ENCODE data around the gene SPSB1. TPM values are rescaled to one million over a fixed set of nuclear protein-coding genes. Genes with fewer than 3 reads are reported as not detected.

Gene SPSB1
- total RNA-seq, 4 donors from 2014 or later: 69.3 to 168 (median 94.1) TPM

DNA sequence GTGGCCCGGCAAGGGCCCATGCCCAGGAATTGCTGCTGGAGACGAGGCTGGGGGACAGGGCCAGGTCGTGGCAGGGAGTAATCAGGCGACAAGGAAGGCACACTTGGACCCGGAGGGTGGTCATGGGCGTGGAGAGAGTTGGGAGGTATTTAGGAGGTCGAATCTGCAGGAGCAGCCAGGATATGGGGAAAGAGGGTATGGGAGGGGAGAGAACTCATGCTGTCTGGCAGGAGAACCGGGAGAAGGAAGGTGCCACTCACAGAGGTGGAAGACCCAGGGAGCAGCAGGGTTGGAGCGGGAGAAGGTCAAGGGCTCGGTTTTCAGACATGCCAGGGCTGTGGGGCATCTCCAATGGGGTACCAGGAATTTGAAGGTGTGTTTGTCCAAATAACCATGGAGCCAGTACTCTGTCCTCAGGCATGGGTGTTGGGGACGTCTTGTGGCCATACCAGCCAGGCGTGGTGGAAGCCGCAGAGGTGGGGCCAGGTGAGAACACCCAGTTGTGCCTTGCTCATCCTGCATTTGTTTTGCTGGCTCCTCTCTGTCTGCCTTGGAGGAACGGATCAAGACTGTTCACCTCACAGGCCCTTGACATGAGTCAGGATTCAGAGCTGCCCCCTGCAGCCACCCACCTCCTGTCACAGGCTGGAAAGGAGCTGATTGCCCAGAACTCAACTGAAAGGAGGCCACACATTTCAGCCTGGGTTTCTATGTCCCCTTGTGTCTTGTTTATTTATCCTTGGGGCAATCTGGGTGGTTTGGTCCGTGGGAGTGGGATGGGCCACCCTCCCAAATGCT lies 111.6 kb downstream of the SPSB1 start:
- no peaks in the 10 kb centered on the region for H3K36me3 ChIP-seq
- DNase-seq: no peak
- H3K9me3 ChIP-seq: no peaks in the 10 kb centered on the region
- no peaks in the 10 kb centered on the region for H3K27me3 ChIP-seq
- no peak overlapping the region for H3K4me3 ChIP-seq
- H3K27ac ChIP-seq: no peak overlapping the region
- peaks cover 0 to 24% (median 11%) of the 10 kb centered on the region in 4 donors for H3K4me1 ChIP-seq
- TF ChIP-seq, protein P1, sequence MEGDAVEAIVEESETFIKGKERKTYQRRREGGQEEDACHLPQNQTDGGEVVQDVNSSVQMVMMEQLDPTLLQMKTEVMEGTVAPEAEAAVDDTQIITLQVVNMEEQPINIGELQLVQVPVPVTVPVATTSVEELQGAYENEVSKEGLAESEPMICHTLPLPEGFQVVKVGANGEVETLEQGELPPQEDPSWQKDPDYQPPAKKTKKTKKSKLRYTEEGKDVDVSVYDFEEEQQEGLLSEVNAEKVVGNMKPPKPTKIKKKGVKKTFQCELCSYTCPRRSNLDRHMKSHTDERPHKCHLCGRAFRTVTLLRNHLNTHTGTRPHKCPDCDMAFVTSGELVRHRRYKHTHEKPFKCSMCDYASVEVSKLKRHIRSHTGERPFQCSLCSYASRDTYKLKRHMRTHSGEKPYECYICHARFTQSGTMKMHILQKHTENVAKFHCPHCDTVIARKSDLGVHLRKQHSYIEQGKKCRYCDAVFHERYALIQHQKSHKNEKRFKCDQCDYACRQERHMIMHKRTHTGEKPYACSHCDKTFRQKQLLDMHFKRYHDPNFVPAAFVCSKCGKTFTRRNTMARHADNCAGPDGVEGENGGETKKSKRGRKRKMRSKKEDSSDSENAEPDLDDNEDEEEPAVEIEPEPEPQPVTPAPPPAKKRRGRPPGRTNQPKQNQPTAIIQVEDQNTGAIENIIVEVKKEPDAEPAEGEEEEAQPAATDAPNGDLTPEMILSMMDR (IDR thresholded peaks at IDR 0.05): no peak
- no peak for TF ChIP-seq POLR2A (IDR thresholded peaks at IDR 0.05)

DNA sequence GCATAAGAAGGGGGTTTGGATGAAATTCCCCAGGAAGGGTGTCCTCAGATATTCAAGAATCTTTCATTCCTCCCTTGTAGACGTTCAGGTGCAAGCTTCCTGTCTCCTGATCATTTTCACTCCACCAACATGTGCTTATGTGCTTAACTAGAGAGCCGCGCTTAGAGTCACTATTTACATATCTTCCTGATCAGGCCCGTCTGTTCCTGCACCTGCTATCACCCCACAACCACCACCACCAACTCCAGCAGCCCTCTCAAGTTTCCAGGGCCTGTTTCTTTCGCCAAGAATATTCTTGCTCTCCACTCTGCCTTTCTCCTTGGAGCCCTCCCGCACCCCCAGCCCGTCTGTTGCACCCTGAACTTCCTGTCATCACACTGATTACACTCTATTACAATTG lies 113.4 kb downstream of the SPSB1 start:
- no peaks in the 10 kb centered on the region for H3K27me3 ChIP-seq
- H3K36me3 ChIP-seq: no peaks in the 10 kb centered on the region
- no peaks in the 10 kb centered on the region for H3K9me3 ChIP-seq
- TF ChIP-seq, protein P1 (IDR thresholded peaks at IDR 0.05): no peak
- TF ChIP-seq POLR2A (IDR thresholded peaks at IDR 0.05): no peak
- H3K27ac ChIP-seq: no peak overlapping the region
- no peak overlapping the region for H3K4me3 ChIP-seq
- peak in 1 of 3 donors; percentile 31 for DNase-seq
- peaks cover 0 to 10% (median 0%) of the 10 kb centered on the region in 4 donors for H3K4me1 ChIP-seq

DNA sequence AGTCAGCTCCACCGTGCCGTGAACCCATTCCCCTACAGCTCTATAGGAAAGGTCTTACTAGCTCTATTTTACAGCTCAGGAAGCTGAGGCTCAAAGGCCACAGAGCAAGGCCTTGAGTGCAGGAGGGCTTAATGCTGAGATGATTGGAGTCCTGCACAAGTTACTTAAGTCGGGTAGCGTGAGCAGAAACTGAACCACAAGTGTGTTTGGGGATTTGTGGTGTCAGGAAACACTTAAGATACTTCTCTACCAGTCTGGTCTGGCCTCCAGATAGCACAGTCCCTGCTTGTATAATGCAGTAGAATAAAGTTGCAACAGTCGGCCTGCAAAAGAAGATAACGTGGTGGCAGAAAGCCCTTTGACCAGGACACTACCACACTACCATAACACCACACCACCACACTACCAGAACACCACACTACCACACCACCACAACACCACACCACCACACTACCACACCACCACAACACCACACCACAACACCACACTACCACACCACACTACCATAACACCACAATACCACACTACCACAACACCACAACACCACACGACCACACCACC lies 118.1 kb downstream of the SPSB1 start:
- H3K27ac ChIP-seq: peak overlapping the region in 1 of 4 donors; percentile 68
- DNase-seq: no peak
- peaks cover 0 to 23% (median 18%) of the 10 kb centered on the region in 4 donors for H3K4me1 ChIP-seq
- H3K4me3 ChIP-seq: no peak overlapping the region
- no peaks in the 10 kb centered on the region for H3K9me3 ChIP-seq
- no peaks in the 10 kb centered on the region for H3K36me3 ChIP-seq
- H3K27me3 ChIP-seq: no peaks in the 10 kb centered on the region
- TF ChIP-seq, protein P1 (IDR thresholded peaks at IDR 0.05): no peak

DNA sequence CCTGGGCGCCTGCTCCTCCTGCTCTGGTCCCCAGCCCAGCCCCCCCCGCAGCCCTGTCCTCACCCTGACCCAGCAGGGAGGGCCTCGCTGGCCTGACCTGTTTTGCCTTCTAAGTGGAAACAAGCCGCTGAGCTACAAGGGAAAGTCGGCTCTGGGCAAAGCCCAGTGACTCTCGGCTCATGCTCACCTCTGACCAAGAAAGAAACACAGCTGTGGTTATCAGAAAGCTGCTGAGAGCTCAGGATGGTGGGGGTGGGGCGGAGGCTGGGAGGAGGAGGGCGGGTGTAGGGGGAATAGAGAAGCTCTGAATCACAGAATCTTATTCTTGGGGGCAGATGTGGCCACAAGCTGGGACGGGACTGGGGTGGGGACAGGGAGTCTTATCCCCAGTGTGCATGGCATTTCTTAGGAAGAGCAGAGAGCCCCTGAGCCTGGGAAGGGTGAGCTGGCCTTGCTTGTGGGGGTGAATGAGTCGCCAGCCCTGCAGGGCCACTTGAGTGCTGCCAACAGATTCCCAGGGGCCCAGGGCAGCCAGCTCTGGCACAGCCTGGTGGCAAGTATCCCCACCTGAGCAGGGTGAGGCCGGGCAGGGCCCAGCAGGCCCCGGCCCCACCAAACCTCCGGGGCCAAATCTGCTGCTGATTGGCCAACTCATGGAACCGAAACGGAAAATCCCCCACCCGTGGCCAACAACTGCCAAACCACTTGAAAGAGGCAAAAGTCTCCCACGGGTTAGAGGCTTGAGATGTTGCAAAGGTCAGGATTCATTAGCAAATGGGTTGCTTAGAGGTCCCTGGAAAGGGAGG lies 120.6 kb downstream of the SPSB1 start:
- TF ChIP-seq, protein P1 (IDR thresholded peaks at IDR 0.05): no peak
- Histone ChIP-seq H3K36me3 (no peaks in the 10 kb centered on the region), H3K4me3 (peak overlapping the region in 1 of 4 donors; percentile 13), H3K27me3 (no peaks in the 10 kb centered on the region), H3K9me3 (no peaks in the 10 kb centered on the region), H3K27ac (peak overlapping the region; percentile 79 to 93 (median 84)), H3K4me1 (peaks cover 0 to 23% (median 18%) of the 10 kb centered on the region in 4 donors)
- DNase-seq: peak in 2 of 3 donors; percentile 77 to 84

DNA sequence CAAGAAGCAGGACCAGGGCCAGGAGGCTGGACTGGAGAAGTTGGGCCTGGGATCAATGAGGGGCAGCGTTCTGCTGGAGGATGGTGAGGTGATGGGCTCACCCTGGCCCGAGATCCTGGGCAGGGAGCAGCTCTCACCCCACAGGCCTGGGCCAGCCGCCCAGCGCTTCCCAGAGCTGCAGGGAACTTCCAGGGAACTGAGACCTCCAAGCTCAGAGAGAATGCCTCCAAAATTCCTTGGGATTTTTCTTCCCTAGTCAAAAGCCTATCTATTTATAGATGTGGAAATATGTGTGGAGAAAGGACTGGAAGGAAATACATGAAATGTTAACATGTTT lies 121.2 kb downstream of the SPSB1 start:
- no peaks in the 10 kb centered on the region for H3K27me3 ChIP-seq
- no peaks in the 10 kb centered on the region for H3K36me3 ChIP-seq
- H3K9me3 ChIP-seq: no peaks in the 10 kb centered on the region
- H3K4me3 ChIP-seq: peak overlapping the region in 1 of 4 donors; percentile 13
- TF ChIP-seq POLR2A (IDR thresholded peaks at IDR 0.05): no peak
- TF ChIP-seq, protein P1 (IDR thresholded peaks at IDR 0.05): no peak
- H3K4me1 ChIP-seq: peaks cover 0 to 23% (median 18%) of the 10 kb centered on the region in 4 donors
- H3K27ac ChIP-seq: peak overlapping the region; percentile 79 to 93 (median 84)
- peak in 1 of 3 donors; percentile 62 for DNase-seq

All from Peyer's patch (tissue), 4 donors.